Psoas muscle (tissue), 8 donors: ENCODE data around the gene L2HGDH. TPM values are rescaled to one million over a fixed set of nuclear protein-coding genes. Genes with fewer than 3 reads are reported as not detected.

ENCODE experiments used
- ATAC-seq, 4 donors: fragments of 200-7000 bp; cut with Tn5 transposase; one replicate each; pipeline ENCODE4 v1.9.1; 2020; ENCODE audit warnings: moderate library complexity in 3 of 4, mild to moderate bottlenecking in 2 of 4
- DNase-seq, 2 donors: peaks; one replicate each; pipeline ENCODE4 v3.0.0-alpha.2; 2020
- H3K27ac ChIP-seq: fragments of 200-600 bp; one replicate; pipeline ENCODE4 v1.8.0; 2022
- H3K27me3 ChIP-seq, 3 donors: fragments of 200-600 bp in 1 of 3; one replicate each; pipeline versions ENCODE4 v1.6.1 to v1.8.0; 2013 to 2022; ENCODE audit warnings: low read length in 2 of 3, mild to moderate bottlenecking in 2 of 3, moderate library complexity in 1 of 3; ENCODE audit not compliant: insufficient read depth in 3 of 3
- H3K36me3 ChIP-seq, 2 donors: fragments of 200-600 bp in 1 of 2; one replicate each; pipeline versions ENCODE4 v1.6.1 to v1.8.0; 2013 to 2022; ENCODE audit warnings: low read depth in 1 of 2, mild to moderate bottlenecking in 1 of 2, moderate library complexity in 1 of 2; ENCODE audit not compliant: insufficient read depth in 1 of 2
- H3K4me1 ChIP-seq: fragments of 200-600 bp; one replicate; pipeline ENCODE4 v1.8.0; 2022
- H3K4me3 ChIP-seq: fragments of 200-600 bp; one replicate; pipeline ENCODE4 v1.8.0; 2022; ENCODE audit warnings: mild to moderate bottlenecking
- H3K9me3 ChIP-seq: fragments of 200-600 bp; one replicate; pipeline ENCODE4 v1.8.0; 2022
- CTCF ChIP-seq: fragments of 200-600 bp; IDR thresholded peaks from one replicate; pipeline ENCODE4 v1.8.0; 2022; ENCODE audit warnings: antibody characterized with exemption
- WGBS, 3 donors: extraction: QIAGEN DNeasy Blood & Tissue Kit; methylation state at CpG; one replicate each; pipeline versions ENCODE4 v1.1.6 to v1.1.7; 2013; 5-methylcytosine and 5-hydroxymethylcytosine counted together
- intact Hi-C, 2 donors: fragments of 100-400 bp; cut with DNase I; formaldehyde crosslinking; loops; one replicate each; pipeline versions ENCODE4 v1.11.0 to v1.14.2; 2022
- polyA plus RNA-seq, 3 donors: library from polyadenylated mRNA; stranded (reverse); fragments of 200-250 nt; gene quantifications; one replicate each; pipeline ENCODE4 v1.2.3, GENCODE V29; 2013
- total RNA-seq, 4 donors: library from RNA; stranded (reverse); fragmentation: NEBNext Ultra II Directional in 2 of 4; extraction: Animal tissue kit (Norgen Biotek cat#: 25700) in 2 of 4; gene quantifications; one replicate each; pipeline versions ENCODE4 v1.2.1 to v1.2.4, GENCODE V29; 2021 to 2023
- donor health status: healthy with polysubstance abuse.
- donor health status: DM: no; HTN: no; CAD: no; lungs with moderate emphysema.
- donor health status: Bipolar disorder and iron deficiency.
- donor health status: healthy.
- donor health status: DM: yes; HTN: yes; CAD: no.
- donor health status: DM: no; HTN: no; CAD: no.
- donor health status: DM: no; HTN: no; CAD: no.
- donor health status: DM: yes; HTN: yes; CAD: no.

Gene L2HGDH
- total and polyA plus RNA-seq, 7 donors: 3.5 to 10.9 (median 10.0) TPM

- Histone ChIP-seq H3K36me3 (peaks cover 0 to 12% of the 10 kb centered on the region in 2 donors), H3K4me1 (peaks cover 24% of the 10 kb centered on the region), H3K4me3 (peak overlapping the region; percentile 92), H3K9me3 (no peaks in the 10 kb centered on the region), H3K27ac (peak overlapping the region; percentile 91), H3K27me3 (no peaks in the 10 kb centered on the region)
- DNase-seq (no peak), ATAC-seq (no peak)
- intact Hi-C loops: loop anchor here in 1 of 2 donors (5.0 kb wide), 1 partner anchor 221 kb away; the partner anchor contains the start of gene MAP4K5
- WGBS, 3 donors: 1 to 3% (median 2%) methylated on average over 18 of the region's 18 CpGs
- TF ChIP-seq CTCF: no peak
These were observed 575 bp downstream of the L2HGDH start for GRCh38 chr14:50311337-50311971.

- WGBS, 3 donors: 91 to 98% (median 93%) methylated on average over 4 of the region's 4 CpGs
- H3K36me3 ChIP-seq: peaks cover 0 to 12% of the 10 kb centered on the region in 2 donors
- H3K27ac ChIP-seq: no peak overlapping the region
- no peak for ATAC-seq
- intact Hi-C loops: loop anchor here in 1 of 2 donors (5.0 kb wide), 1 partner anchor 222 kb away; the partner anchor contains the start of gene MAP4K5
- H3K4me1 ChIP-seq: peaks cover 24% of the 10 kb centered on the region
- no peak for TF ChIP-seq CTCF
- no peaks in the 10 kb centered on the region for H3K27me3 ChIP-seq
- H3K4me3 ChIP-seq: no peak overlapping the region
- H3K9me3 ChIP-seq: no peaks in the 10 kb centered on the region
- no peak for DNase-seq
These were observed 1.6 kb downstream of the L2HGDH start for GRCh38 chr14:50310445-50310844.

GRCh38 chr14:50308363-50308915 lies 3.6 kb downstream of the L2HGDH start:
- Histone ChIP-seq H3K27ac (no peak overlapping the region), H3K9me3 (no peaks in the 10 kb centered on the region), H3K36me3 (no peaks in the 10 kb centered on the region), H3K4me1 (peaks cover 18% of the 10 kb centered on the region), H3K27me3 (no peaks in the 10 kb centered on the region), H3K4me3 (no peak overlapping the region)
- TF ChIP-seq CTCF: no peak
- intact Hi-C loops: no loop called here
- ATAC-seq: no peak
- no peak for DNase-seq
- WGBS, 3 donors: 89 to 93% (median 93%) methylated on average over 4 of the region's 4 CpGs

GRCh38 chr14:50303744-50304471 lies 8.1 kb downstream of the L2HGDH start:
- Histone ChIP-seq H3K9me3 (no peaks in the 10 kb centered on the region), H3K27me3 (no peaks in the 10 kb centered on the region), H3K4me3 (no peak overlapping the region), H3K36me3 (peaks cover 0 to 6% of the 10 kb centered on the region in 2 donors), H3K27ac (no peak overlapping the region), H3K4me1 (no peaks in the 10 kb centered on the region)
- 87 to 89% (median 88%) methylated on average over 8 of the region's 8 CpGs for WGBS, 3 donors
- ATAC-seq: peak; percentile 27 to 82 (median 70)
- DNase-seq: no peak
- intact Hi-C loops: no loop called here
- TF ChIP-seq CTCF: no peak
